DOHH2 (cell line): ENCODE results near the gene TTC7B.

Source experiments
- H3F3A ChIP-seq: fragments of 200-600 bp; sonication (generic), shearing (Covaris generic); 2 replicates; pipeline ENCODE4 v1.6.0; 2016; ENCODE audit warnings: antibody characterized with exemption, mild to moderate bottlenecking; ENCODE audit not compliant: control insufficient read depth, insufficient read depth
- H3K27ac ChIP-seq: fragments of 200-600 bp; sonication (generic); 2 replicates; pipeline ENCODE4 v1.5.1; 2014; ENCODE audit warnings: low read depth, mild to moderate bottlenecking, low read length, moderate library complexity
- H3K27me3 ChIP-seq: fragments of 200-600 bp; sonication (generic); 2 replicates; pipeline ENCODE4 v1.6.1; 2014; ENCODE audit warnings: mild to moderate bottlenecking, low read length, mixed read lengths; ENCODE audit not compliant: control insufficient read depth
- H3K36me3 ChIP-seq: fragments of 200-600 bp; sonication (generic); 2 replicates; pipeline ENCODE4 v1.6.1; 2014; ENCODE audit warnings: mild to moderate bottlenecking, low read length, moderate library complexity, mixed read lengths; ENCODE audit not compliant: control insufficient read depth
- H3K4me1 ChIP-seq: fragments of 200-600 bp; sonication (generic); 2 replicates; pipeline ENCODE4 v1.6.1; 2014; ENCODE audit warnings: mild to moderate bottlenecking, low read length, mixed read lengths; ENCODE audit not compliant: control insufficient read depth
- H3K4me2 ChIP-seq: fragments of 200-600 bp; sonication (generic); 2 replicates; pipeline ENCODE4 v1.6.0; 2014; ENCODE audit warnings: mild to moderate bottlenecking, low read length, moderate library complexity
- H3K4me3 ChIP-seq: fragments of 200-600 bp; sonication (generic); 2 replicates; pipeline ENCODE4 v1.5.1; 2014; ENCODE audit warnings: mild to moderate bottlenecking, low read length, mixed read lengths
- H3K79me2 ChIP-seq: fragments of 200-600 bp; sonication (generic); 2 replicates; pipeline ENCODE4 v1.6.1; 2014; ENCODE audit warnings: mild to moderate bottlenecking, low read length, mixed read lengths; ENCODE audit not compliant: control insufficient read depth
- H3K9me2 ChIP-seq: fragments of 200-600 bp; sonication (generic); replicated peaks from 2 replicates; pipeline ENCODE4 v1.6.1; 2014; ENCODE audit warnings: mild to moderate bottlenecking, low read length, mixed read lengths; ENCODE audit not compliant: control insufficient read depth
- H3K9me3 ChIP-seq: fragments of 200-600 bp; sonication (generic); 2 replicates; pipeline ENCODE4 v1.6.1; 2014; ENCODE audit warnings: antibody characterized with exemption, low read length, mixed read lengths; ENCODE audit not compliant: control insufficient read depth, insufficient read depth
- H4K20me1 ChIP-seq: fragments of 200-600 bp; sonication (generic); 2 replicates; pipeline ENCODE4 v1.6.0; 2014; ENCODE audit warnings: low read depth, mild to moderate bottlenecking, antibody characterized with exemption, low read length, moderate library complexity; ENCODE audit not compliant: control insufficient read depth, insufficient read depth
- EZH2phosphoT487 ChIP-seq: fragments of 200-600 bp; sonication (generic); IDR thresholded peaks from 2 replicates; pipeline ENCODE4 v1.6.1; 2017; ENCODE audit warnings: borderline replicate concordance, mild to moderate bottlenecking, antibody characterized with exemption, low read length, moderate library complexity, mixed read lengths
- TF ChIP-seq, protein P1 (sequence below): fragments of 200-600 bp; sonication (generic); IDR thresholded peaks from one replicate; pipeline ENCODE4 v1.5.1; 2014; ENCODE audit warnings: antibody characterized with exemption, mild to moderate bottlenecking, low read depth, low read length; ENCODE audit not compliant: poor library complexity, severe bottlenecking

The TTC7B gene

DNA sequence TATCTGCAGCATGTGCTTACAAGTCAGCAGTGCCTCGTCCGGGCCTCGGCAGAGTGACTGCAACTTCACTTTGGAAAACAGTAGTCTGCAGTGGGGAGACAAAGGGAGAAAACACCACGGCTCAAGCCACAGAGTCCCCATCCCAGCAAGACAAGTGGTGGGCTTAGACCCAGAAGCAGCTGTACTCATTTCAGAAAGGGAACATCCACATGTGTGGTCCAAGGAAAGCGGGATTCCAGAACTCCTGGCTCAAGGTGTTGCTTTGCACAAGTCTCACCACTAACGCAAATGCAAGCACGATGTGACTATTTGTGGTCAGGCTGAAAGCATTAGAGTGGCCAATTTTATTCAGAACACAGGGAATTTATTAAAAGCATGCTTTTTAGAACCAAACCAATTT, 198.3 kb downstream of the TTC7B start:
- Histone ChIP-seq H3K9me2 (no peaks in the 10 kb centered on the region), H3K27me3 (no peaks in the 10 kb centered on the region), H3K4me2 (no peak overlapping the region), H3K4me3 (no peak overlapping the region), H3K36me3 (no peaks in the 10 kb centered on the region), H3K27ac (no peak overlapping the region), H3K79me2 (no peaks in the 10 kb centered on the region), H4K20me1 (no peaks in the 10 kb centered on the region), H3K4me1 (no peaks in the 10 kb centered on the region), H3K9me3 (no peaks in the 10 kb centered on the region), H3F3A (no peaks in the 10 kb centered on the region)
- TF ChIP-seq, protein P1, sequence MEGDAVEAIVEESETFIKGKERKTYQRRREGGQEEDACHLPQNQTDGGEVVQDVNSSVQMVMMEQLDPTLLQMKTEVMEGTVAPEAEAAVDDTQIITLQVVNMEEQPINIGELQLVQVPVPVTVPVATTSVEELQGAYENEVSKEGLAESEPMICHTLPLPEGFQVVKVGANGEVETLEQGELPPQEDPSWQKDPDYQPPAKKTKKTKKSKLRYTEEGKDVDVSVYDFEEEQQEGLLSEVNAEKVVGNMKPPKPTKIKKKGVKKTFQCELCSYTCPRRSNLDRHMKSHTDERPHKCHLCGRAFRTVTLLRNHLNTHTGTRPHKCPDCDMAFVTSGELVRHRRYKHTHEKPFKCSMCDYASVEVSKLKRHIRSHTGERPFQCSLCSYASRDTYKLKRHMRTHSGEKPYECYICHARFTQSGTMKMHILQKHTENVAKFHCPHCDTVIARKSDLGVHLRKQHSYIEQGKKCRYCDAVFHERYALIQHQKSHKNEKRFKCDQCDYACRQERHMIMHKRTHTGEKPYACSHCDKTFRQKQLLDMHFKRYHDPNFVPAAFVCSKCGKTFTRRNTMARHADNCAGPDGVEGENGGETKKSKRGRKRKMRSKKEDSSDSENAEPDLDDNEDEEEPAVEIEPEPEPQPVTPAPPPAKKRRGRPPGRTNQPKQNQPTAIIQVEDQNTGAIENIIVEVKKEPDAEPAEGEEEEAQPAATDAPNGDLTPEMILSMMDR = no peak
- no peak for TF ChIP-seq EZH2phosphoT487

GRCh38 chr14:90616881-90617280, 199.3 kb downstream of the TTC7B start:
- H3K4me2 ChIP-seq = no peak overlapping the region
- TF ChIP-seq, protein P1 = no peak
- TF ChIP-seq EZH2phosphoT487 = no peak
- H3K4me3 ChIP-seq = no peak overlapping the region
- no peaks in the 10 kb centered on the region for H3K4me1 ChIP-seq
- no peaks in the 10 kb centered on the region for H3K79me2 ChIP-seq
- H3K9me3 ChIP-seq = no peaks in the 10 kb centered on the region
- no peak overlapping the region for H3K27ac ChIP-seq
- no peaks in the 10 kb centered on the region for H3F3A ChIP-seq
- H3K9me2 ChIP-seq = no peaks in the 10 kb centered on the region
- no peaks in the 10 kb centered on the region; the same call in 1 of the 2 replicates for H4K20me1 ChIP-seq
- peaks cover 3% of the 10 kb centered on the region; the same call in 1 of the 2 replicates for H3K27me3 ChIP-seq
- no peaks in the 10 kb centered on the region for H3K36me3 ChIP-seq

GRCh38 chr14:90616313-90616712, 199.9 kb downstream of the TTC7B start:
- Histone ChIP-seq H3K4me1 (no peaks in the 10 kb centered on the region), H3K9me3 (no peaks in the 10 kb centered on the region), H3K79me2 (no peaks in the 10 kb centered on the region), H3K4me2 (no peak overlapping the region), H3F3A (no peaks in the 10 kb centered on the region), H3K27me3 (peaks cover 3% of the 10 kb centered on the region; the same call in 1 of the 2 replicates), H3K36me3 (no peaks in the 10 kb centered on the region), H3K4me3 (no peak overlapping the region), H3K27ac (no peak overlapping the region), H3K9me2 (no peaks in the 10 kb centered on the region), H4K20me1 (no peaks in the 10 kb centered on the region; the same call in 1 of the 2 replicates)
- no peak for TF ChIP-seq EZH2phosphoT487
- TF ChIP-seq, protein P1 = no peak
